Body of pancreas (tissue), 4 donors: Measurements from ENCODE around the gene DACH1. TPM values are rescaled to one million over a fixed set of nuclear protein-coding genes. Genes with fewer than 3 reads are reported as not detected.

Experiments used
- ATAC-seq: fragments of 150-250 bp; one replicate; pipeline ENCODE4 v1.9.1; 2016
- DNase-seq, 4 donors: peaks; one replicate each; pipeline ENCODE4 v3.0.0-alpha.2; 2019
- H3K27ac ChIP-seq, 4 donors: fragments of 200-600 bp; sonication (generic); 1 replicate in 3 of 4; 2 replicates in 1 of 4; pipeline versions ENCODE4 v1.5.1 to v1.6.1; 2016 to 2019; ENCODE audit warnings: mild to moderate bottlenecking in 1 of 4, mixed read lengths in 1 of 4, moderate library complexity in 1 of 4
- H3K27me3 ChIP-seq, 2 donors: fragments of 200-600 bp; sonication (generic); one replicate each; pipeline ENCODE4 v1.6.0; 2016; ENCODE audit warnings: mild to moderate bottlenecking in 1 of 2
- H3K36me3 ChIP-seq, 2 donors: fragments of 200-600 bp; sonication (generic); replicated peaks in 1 of 2; 2 replicates each; pipeline ENCODE4 v1.5.1; 2016; ENCODE audit warnings: low read depth in 2 of 2; ENCODE audit not compliant: insufficient read depth in 1 of 2
- H3K4me1 ChIP-seq: fragments of 200-600 bp; sonication (generic); one replicate; pipeline ENCODE4 v1.6.0; 2016
- H3K4me3 ChIP-seq, 2 donors: fragments of 200-600 bp; sonication (generic); 1 replicate in 1 of 2; 2 replicates in 1 of 2; pipeline ENCODE4 v1.5.1; 2016 to 2019
- H3K9me3 ChIP-seq, 3 donors: fragments of 200-600 bp; sonication (generic); 1 replicate in 2 of 3; 2 replicates in 1 of 3; pipeline ENCODE4 v1.5.1; 2016
- CTCF ChIP-seq, 7 experiments: fragments of 450-650 bp in 4 of 7; fragments of 200-600 bp in 3 of 7; sonication (generic) in 3 of 7; IDR thresholded peaks; one replicate each; pipeline ENCODE4 v1.5.1; 2016 to 2019; ENCODE audit warnings: antibody characterized with exemption in 7 of 7
- POLR2A ChIP-seq, 3 donors: fragments of 450-650 bp; IDR thresholded peaks; one replicate each; pipeline ENCODE4 v1.6.1; 2016; ENCODE audit warnings: antibody characterized with exemption in 3 of 3, mild to moderate bottlenecking in 2 of 3
- WGBS, 2 donors: methylation state at CpG; one replicate each; pipeline ENCODE4 v1.1.5; 2017; 5-methylcytosine and 5-hydroxymethylcytosine counted together
- intact Hi-C: fragments of 100-400 bp; cut with DNase I; formaldehyde crosslinking; loops from one replicate; pipeline ENCODE4 v1.15.1; 2023
- total RNA-seq, 2 donors: library from RNA; depleted of rRNA; stranded (reverse); fragments of >200 nt; gene quantifications; one replicate each; pipeline ENCODE4 v1.1.0, GENCODE V29; 2016

DACH1 gene
- total RNA-seq, 2 donors from 2014 or later = 2.9 to 3.3 TPM

- no peak for ATAC-seq
Observed at GRCh38 chr13:71430681-71431080, 436.3 kb downstream of the DACH1 start.

GRCh38 chr13:71417205-71417604, 449.8 kb downstream of the DACH1 start:
- H3K9me3 ChIP-seq = peaks cover 0 to 5% (median 0%) of the 10 kb centered on the region in 3 donors
- intact Hi-C loops = no loop called here
- DNase-seq (no peak), ATAC-seq (no peak)
- no peak overlapping the region for H3K27ac ChIP-seq
- no peak overlapping the region for H3K4me3 ChIP-seq
- H3K4me1 ChIP-seq = no peaks in the 10 kb centered on the region
- H3K36me3 ChIP-seq = no peaks in the 10 kb centered on the region
- H3K27me3 ChIP-seq = no peaks in the 10 kb centered on the region
- TF ChIP-seq CTCF (IDR thresholded peaks at IDR 0.05) (no peak), POLR2A (IDR thresholded peaks at IDR 0.05) (no peak)

More at GRCh38 chr13:71430681-71431080, 436.3 kb downstream of the DACH1 start:
- no peaks in the 10 kb centered on the region for H3K27me3 ChIP-seq
- TF ChIP-seq CTCF (IDR thresholded peaks at IDR 0.05) = no peak
- no peak for TF ChIP-seq POLR2A (IDR thresholded peaks at IDR 0.05)
- no peaks in the 10 kb centered on the region for H3K4me1 ChIP-seq
- no peaks in the 10 kb centered on the region for H3K9me3 ChIP-seq
- intact Hi-C loops = no loop called here
- H3K36me3 ChIP-seq = no peaks in the 10 kb centered on the region
- DNase-seq = no peak
- H3K4me3 ChIP-seq = no peak overlapping the region
- no peak overlapping the region for H3K27ac ChIP-seq
- WGBS, 2 donors = 62 to 67% methylated on average over 4 of the region's 4 CpGs

- Histone ChIP-seq H3K4me3 (no peak overlapping the region), H3K9me3 (peaks cover 0 to 3% (median 0%) of the 10 kb centered on the region in 3 donors), H3K36me3 (no peaks in the 10 kb centered on the region), H3K27me3 (no peaks in the 10 kb centered on the region), H3K4me1 (no peaks in the 10 kb centered on the region), H3K27ac (no peak overlapping the region)
- 43 to 56% methylated on average over 2 of the region's 2 CpGs for WGBS, 2 donors
- TF ChIP-seq POLR2A (IDR thresholded peaks at IDR 0.05) (no peak), CTCF (IDR thresholded peaks at IDR 0.05) (no peak)
- ATAC-seq (no peak), DNase-seq (no peak)
- intact Hi-C loops = no loop called here
Observed at GRCh38 chr13:71412231-71412630, 454.8 kb downstream of the DACH1 start.

GRCh38 chr13:71408416-71408815, 458.6 kb downstream of the DACH1 start:
- H3K4me3 ChIP-seq = no peak overlapping the region
- TF ChIP-seq CTCF (IDR thresholded peaks at IDR 0.05) (no peak), POLR2A (IDR thresholded peaks at IDR 0.05) (no peak)
- H3K36me3 ChIP-seq = no peaks in the 10 kb centered on the region
- H3K9me3 ChIP-seq = no peaks in the 10 kb centered on the region
- intact Hi-C loops = no loop called here
- ATAC-seq (no peak), DNase-seq (no peak)
- H3K27me3 ChIP-seq = no peaks in the 10 kb centered on the region
- H3K4me1 ChIP-seq = no peaks in the 10 kb centered on the region
- H3K27ac ChIP-seq = no peak overlapping the region

- TF ChIP-seq POLR2A (IDR thresholded peaks at IDR 0.05) = no peak
- no peak for TF ChIP-seq CTCF (IDR thresholded peaks at IDR 0.05)
- no peaks in the 10 kb centered on the region for H3K4me1 ChIP-seq
- no peaks in the 10 kb centered on the region for H3K9me3 ChIP-seq
- H3K36me3 ChIP-seq = no peaks in the 10 kb centered on the region
- no peaks in the 10 kb centered on the region for H3K27me3 ChIP-seq
- DNase-seq (no peak), ATAC-seq (no peak)
- no peak overlapping the region for H3K27ac ChIP-seq
- 53% methylated on average over 3 of the region's 3 CpGs for WGBS, 2 donors
- intact Hi-C loops = no loop called here
- H3K4me3 ChIP-seq = no peak overlapping the region
Observed at GRCh38 chr13:71399631-71400215, 467.3 kb downstream of the DACH1 start.
